GM12891 (cell line): ENCODE results near the gene SDHB.
"Not testable (repeated sequence)": the region's sequence is repeated elsewhere in the genome, so short reads cannot be mapped to it uniquely, and the experiment has no call there.

ENCODE experiments used
- DNase-seq: peaks from one replicate; pipeline ENCODE4 v3.0.0; 2011; ENCODE audit warnings: low spot score; ENCODE audit not compliant: insufficient read length
- FAIRE-seq: peaks from 2 replicates; lab custom pipeline; 2011; peaks lifted over from hg19 to GRCh38; lab: Jason Lieb, UNC
- PAX5 ChIP-seq: IDR thresholded peaks from 2 replicates; pipeline ENCODE4 v1.6.1; 2011; ENCODE audit warnings: low read length, moderate library complexity, mild to moderate bottlenecking; ENCODE audit not compliant: insufficient read depth, severe bottlenecking
- POLR2A ChIP-seq: IDR thresholded peaks from 2 replicates; pipeline ENCODE4 v1.6.1; 2011; ENCODE audit warnings: low read depth, low read length, control low read depth
- POLR2AphosphoS5 ChIP-seq: IDR thresholded peaks from 2 replicates; pipeline ENCODE4 v1.6.1; 2011; ENCODE audit warnings: low read depth, low read length, control low read depth
- POU2F2 ChIP-seq: IDR thresholded peaks from 2 replicates; pipeline ENCODE4 v1.6.1; 2011; ENCODE audit warnings: low read depth, mild to moderate bottlenecking, control low read depth, low read length, moderate library complexity
- SPI1 ChIP-seq: IDR thresholded peaks from 2 replicates; pipeline ENCODE4 v1.6.1; 2011; ENCODE audit warnings: low read depth, low read length, control low read depth
- TAF1 ChIP-seq: IDR thresholded peaks from 2 replicates; pipeline ENCODE4 v1.6.1; 2011; ENCODE audit warnings: low read depth, low read length, control low read depth

Gene SDHB

DNA sequence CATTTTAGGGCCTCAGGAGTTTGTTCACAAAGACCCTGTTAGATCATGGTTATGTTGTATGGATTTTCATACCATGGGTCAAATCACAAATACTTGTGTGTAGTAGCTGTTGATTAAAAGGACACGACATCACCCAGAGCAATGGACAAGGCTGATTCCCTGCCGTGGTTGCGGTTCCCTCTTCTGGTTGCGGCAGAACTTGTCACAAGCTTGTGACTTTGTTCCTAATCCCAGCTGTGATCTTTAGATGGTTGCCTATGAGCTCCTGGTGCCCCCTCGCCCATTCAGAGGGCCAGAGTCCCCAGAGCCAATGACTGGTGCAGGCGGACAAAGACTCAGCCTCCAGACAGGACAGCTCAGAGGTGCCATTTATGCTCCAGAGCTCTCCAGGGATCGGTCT lies 11.8 kb upstream of the SDHB start:
- TF ChIP-seq PAX5 (no peak), SPI1 (no peak), POLR2AphosphoS5 (no peak)
- FAIRE-seq (no peak), DNase-seq (no peak)

DNA sequence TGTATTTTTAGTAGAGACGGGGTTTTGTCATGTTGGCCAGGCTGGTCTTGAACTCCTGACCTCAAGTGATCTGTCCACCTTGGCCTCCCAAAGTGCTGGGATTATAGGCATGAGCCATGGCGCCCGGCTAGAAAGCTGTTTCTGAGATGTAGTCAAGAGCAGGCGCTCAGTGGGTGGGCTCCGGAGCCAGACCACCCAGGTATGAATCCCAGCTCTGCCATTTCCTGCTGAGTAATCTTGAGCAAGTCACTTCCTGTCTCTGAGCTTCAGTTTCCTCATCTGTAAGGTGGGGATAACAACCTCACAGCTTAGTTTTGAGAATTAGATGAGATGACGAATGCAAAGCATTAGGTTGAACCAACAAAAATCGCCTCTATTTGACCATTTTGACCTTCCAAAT lies 8.9 kb upstream of the SDHB start:
- FAIRE-seq, DNase-seq: not testable (repeated sequence)
- 0 out of 2 replicates have a peak, but pooled peaks have one; percentile 7 for TF ChIP-seq SPI1

DNA sequence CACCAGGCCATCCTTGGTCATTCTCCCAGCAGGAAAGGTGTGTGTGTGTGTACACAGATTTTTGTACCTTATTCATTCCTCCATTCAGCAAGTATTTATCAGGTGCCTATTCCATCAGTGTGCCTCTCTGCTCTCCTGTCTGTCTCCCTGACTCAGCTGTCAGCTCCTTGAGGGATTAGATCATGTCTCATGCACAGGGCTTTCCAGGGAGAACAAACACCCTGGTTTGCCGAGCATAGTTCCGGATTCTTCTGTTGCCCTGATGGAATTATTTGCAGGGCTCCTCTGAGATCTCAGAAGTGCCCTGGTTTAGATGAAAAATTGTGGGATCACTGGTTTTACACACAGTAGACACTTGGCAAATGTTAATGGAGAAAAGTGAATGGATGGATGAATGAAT lies 8.1 kb upstream of the SDHB start:
- DNase-seq (no peak), FAIRE-seq (peak; percentile 16)
- TF ChIP-seq TAF1: no peak
- TF ChIP-seq SPI1: no peak
- TF ChIP-seq PAX5: no peak
- no peak for TF ChIP-seq POU2F2
- TF ChIP-seq POLR2AphosphoS5: no peak
- no peak for TF ChIP-seq POLR2A

DNA sequence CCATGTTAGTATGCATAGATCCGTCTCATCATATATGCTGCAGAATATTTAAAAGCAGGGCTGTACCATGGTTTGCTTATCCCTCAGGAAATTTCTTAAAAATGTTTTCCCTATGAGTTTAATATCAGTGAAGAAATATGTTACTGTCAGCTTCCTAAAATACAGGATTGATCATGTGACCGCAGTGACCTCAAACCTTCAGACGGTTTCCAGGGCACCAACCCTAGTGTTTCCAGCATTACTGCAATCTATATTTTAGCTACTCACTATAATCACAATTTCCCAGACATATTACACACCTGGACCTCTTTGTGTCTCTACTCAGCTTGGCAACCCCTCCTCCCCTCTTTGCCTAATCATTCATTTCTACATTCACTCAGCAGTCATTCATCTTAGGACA lies 7.7 kb upstream of the SDHB start:
- DNase-seq: no peak
- TF ChIP-seq PAX5: no peak
- no peak for TF ChIP-seq POLR2AphosphoS5
- no peak for TF ChIP-seq SPI1
- no peak for TF ChIP-seq TAF1
- no peak for TF ChIP-seq POU2F2
- no peak for TF ChIP-seq POLR2A
- FAIRE-seq: no peak

DNA sequence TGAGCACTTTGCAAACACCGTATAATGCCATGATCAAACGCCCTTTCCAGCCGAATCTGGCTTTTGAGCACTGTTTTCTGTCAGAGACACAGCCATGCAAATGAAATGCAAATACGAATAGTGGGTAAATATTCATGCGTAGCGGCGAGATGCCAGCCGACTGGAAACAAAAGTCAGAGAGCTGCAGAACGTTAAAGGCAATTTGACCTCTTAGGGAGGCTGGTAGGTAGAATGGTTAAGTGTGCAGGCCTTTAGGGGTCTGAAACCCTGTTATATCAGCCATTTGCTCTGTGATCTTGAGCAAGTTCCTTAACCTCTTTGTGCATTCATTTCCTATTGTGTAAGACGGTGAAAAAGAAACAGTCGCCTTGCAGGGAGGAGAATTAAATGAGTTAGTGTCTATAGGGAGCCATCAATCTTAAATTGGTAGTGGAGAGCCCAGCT lies 6.5 kb upstream of the SDHB start:
- peak; percentile 75 for FAIRE-seq
- DNase-seq: no peak
- TF ChIP-seq POU2F2 (peak; percentile 36; the same call in 1 of the 2 replicates), POLR2AphosphoS5 (no peak)

DNA sequence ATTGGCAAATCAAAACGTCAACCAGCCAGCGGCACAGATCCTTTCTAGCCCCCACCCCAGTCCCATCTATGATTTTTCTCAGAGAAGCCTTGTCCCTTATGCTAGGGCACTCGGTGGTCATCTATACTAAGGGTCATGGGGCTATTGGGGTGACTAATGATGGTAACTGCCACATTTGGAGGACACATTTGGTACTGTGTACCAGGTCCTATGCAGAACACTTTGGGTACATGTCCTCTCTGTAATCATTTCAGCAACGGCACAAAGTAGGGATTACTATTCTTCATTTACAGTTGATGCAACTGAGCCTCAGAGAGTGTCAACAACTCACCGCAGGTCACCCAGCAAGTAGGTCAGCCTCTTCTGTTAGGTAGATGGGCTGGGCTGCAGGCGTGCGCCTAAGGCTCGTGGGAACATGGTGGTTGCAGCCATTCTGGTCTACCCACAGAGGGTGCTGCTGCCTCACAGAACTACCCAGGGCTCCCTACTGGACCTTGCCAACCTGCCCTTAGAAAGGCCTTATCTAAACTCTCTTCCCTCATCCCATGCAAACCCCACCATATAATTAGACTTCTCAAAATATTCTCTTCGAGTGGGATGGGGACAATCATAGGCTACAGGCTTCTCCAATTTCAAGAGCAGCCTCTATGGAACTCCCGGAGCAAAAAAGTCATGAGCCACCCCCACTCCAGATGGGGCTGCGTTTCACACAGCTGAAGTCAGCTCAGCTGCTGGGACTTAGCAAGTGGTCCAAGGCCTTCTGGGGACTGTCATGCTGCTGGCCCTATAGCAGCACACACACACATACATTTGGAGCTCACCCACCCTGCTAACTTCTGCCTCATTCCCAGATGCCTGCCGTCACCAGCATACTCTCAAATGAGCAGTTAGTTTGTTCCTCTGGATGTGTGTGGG lies 5.8 kb upstream of the SDHB start:
- FAIRE-seq (peak; percentile 81), DNase-seq (no peak)
- no peak for TF ChIP-seq PAX5
- TF ChIP-seq POLR2A: no peak
- no peak for TF ChIP-seq POLR2AphosphoS5
- no peak for TF ChIP-seq POU2F2
- TF ChIP-seq TAF1: no peak
- no peak for TF ChIP-seq SPI1

DNA sequence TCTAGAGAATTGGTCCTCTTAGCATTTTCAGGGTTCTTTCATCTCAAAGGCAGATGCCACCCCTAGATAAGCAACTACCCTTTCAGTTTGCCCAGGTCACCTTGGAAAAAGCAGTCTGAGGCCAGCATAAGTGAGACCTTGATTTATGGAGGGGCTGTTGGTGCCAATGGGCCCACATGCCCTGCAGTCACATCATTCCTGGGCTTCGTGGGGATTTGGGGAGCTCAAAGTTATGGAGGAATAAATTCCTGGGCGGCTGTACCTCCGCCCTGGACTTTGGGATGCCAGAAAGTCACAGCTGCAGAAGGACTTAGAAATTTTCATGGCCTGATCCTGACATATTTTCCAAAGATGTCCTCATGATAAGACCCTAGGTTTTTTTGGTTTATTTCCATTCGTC lies 2.7 kb upstream of the SDHB start:
- FAIRE-seq (no peak), DNase-seq (no peak)
- TF ChIP-seq TAF1: no peak
- no peak for TF ChIP-seq PAX5
- no peak for TF ChIP-seq SPI1
- no peak for TF ChIP-seq POU2F2
- no peak for TF ChIP-seq POLR2AphosphoS5
- no peak for TF ChIP-seq POLR2A

DNA sequence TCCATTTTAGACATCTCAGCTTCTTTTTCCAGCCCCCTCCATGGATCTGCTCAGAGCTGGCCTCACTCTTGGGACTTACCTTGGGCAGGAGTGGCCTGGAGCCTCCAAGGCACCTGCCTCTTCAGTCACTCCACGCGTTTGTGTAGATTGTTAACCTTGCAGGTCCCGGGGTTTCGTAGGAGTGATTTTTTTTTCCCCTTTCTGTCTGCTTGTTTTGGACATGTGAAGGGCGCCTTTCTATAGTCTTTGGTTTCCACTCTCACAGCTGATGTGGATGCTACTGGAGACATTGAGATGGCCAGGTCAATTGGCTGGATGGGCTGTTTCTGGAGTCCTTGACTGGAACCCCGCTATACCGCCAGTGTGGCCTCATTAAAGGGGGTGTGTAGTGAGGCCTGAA lies 2.0 kb upstream of the SDHB start:
- FAIRE-seq: no peak
- no peak for TF ChIP-seq POLR2A
- TF ChIP-seq SPI1: no peak
- TF ChIP-seq POLR2AphosphoS5: no peak
- TF ChIP-seq TAF1: no peak
- no peak for TF ChIP-seq POU2F2
- TF ChIP-seq PAX5: no peak
- no peak for DNase-seq

DNA sequence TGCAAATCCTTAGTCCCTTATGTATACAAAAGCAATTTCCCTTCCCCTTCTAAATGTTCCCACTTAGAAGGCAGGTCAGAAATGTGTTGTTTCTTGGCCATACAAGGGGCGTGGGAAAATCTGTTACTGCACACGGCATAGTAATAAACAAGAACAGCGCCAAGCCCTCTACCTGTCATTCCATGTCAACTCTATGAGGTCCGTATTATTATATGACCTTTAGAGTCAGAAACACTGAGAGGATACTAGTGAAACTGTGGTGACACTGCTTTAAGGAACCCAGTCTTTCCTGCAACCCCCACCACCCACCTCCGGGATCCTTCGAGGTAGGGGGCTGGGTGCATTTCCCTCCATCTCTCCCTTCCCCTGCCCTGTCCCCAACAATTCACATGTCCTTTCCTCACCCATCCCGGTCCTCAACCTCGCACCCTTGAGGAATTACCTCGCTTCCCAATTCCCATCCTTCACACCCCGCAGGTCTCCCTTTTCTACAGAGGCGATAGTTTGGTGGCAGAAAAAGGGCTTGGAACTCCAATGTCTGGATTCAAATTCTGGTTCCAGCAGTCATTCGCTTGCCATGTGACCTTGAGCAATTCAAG lies 647 bp downstream of the SDHB start:
- FAIRE-seq (no peak), DNase-seq (no peak)
- TF ChIP-seq TAF1: no peak
- TF ChIP-seq POLR2A: no peak
- TF ChIP-seq POLR2AphosphoS5: no peak
- no peak for TF ChIP-seq SPI1
- TF ChIP-seq POU2F2: no peak
- TF ChIP-seq PAX5: no peak

DNA sequence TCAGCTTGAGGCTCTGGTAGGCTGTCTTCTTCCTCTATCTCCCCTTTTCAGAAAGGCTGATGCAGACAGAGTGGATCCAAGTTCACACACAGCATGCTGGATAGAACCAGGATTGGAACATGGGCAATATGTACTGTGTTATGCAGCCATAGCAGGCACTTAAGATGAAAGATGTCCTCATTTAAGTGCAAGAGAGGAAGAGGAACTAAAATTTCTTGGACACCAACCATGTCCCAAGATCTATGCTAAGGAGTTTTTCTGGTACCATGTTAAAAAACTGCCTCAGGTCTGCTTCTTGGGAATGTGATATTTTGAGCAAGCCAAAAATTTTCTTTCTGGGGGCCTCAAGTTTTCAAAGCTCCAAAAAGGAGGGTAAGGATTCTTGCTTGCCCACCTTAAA lies 1.2 kb downstream of the SDHB start:
- DNase-seq: no peak
- no peak for FAIRE-seq
- TF ChIP-seq POLR2A (no peak), POU2F2 (no peak), POLR2AphosphoS5 (no peak), PAX5 (no peak), TAF1 (no peak), SPI1 (no peak)

DNA sequence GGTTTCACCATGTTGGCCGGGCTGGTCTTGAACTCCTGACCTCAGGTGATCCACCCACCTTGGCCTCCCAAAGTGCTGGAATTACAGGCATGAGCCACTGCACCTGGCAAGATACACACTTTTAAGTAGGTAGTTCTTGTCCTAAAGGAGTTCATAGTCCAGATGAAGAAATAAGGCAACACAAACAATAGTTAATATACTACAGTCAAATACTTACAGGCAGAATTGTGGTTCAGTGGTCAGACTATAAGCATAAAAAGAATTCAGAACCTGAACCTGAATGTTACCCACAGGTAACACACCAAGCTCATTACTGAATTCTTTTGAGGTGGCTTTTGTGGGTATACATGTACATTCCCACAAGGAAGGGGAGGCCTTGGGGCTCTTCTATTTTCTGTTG lies 1.8 kb downstream of the SDHB start:
- TF ChIP-seq PAX5 (no peak), POLR2AphosphoS5 (no peak), TAF1 (no peak), POU2F2 (no peak), SPI1 (no peak), POLR2A (no peak)
- no peak for DNase-seq
- FAIRE-seq: no peak
